Measurements from ENCODE around the gene NME9. TPM values are rescaled to one million over a fixed set of nuclear protein-coding genes. Genes with fewer than 3 reads are reported as not detected.

NME9 gene
- total RNA-seq, 1 donor from 2014 or later = 1.1 TPM

DNA sequence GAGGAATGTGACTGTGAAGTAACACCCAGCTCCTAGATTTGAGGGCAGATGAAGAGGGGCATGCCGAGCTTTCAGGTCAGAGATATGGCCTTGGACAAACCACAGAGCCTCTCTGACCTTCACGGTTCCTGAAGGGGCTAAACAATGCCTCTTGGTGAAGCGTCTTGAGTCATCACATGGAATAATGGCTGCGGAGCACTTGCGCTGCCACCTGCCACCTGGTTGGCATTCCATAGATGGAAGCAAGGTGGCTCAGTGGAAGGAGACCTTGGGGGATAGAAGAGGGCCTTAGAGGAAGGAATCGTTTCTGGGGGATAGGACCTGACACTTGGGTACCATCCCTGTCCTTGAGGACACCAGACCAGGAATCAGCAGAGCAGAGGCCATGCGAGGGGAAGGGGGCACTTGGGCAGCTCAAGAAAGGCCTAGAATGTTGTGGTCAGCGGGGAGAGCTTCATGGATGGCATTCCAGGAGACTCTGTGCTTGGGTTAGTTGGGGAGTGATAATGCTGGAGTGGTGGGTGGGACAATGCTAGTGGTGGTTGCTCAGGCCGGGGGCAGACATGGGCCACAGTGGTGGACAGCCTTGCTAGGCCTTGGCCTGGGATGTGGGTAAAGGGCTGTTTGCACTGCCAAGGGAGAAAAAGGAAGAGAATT lies 31.3 kb upstream of the NME9 start:
- DNase-seq (ENCODE audit: low spot score in 2 of 2, unreplicated experiment in 2 of 2) = no peak
- Mint-ChIP-seq H3K27me3 (ENCODE audit: low read depth) (no peaks in the 10 kb centered on the region), H3K4me1 (no peaks in the 10 kb centered on the region), H3K9me3 (no peaks in the 10 kb centered on the region), H3K27ac (no peak overlapping the region), H3K36me3 (no peaks in the 10 kb centered on the region), H3K4me3 (no peak overlapping the region)
- TF ChIP-seq, protein P1, sequence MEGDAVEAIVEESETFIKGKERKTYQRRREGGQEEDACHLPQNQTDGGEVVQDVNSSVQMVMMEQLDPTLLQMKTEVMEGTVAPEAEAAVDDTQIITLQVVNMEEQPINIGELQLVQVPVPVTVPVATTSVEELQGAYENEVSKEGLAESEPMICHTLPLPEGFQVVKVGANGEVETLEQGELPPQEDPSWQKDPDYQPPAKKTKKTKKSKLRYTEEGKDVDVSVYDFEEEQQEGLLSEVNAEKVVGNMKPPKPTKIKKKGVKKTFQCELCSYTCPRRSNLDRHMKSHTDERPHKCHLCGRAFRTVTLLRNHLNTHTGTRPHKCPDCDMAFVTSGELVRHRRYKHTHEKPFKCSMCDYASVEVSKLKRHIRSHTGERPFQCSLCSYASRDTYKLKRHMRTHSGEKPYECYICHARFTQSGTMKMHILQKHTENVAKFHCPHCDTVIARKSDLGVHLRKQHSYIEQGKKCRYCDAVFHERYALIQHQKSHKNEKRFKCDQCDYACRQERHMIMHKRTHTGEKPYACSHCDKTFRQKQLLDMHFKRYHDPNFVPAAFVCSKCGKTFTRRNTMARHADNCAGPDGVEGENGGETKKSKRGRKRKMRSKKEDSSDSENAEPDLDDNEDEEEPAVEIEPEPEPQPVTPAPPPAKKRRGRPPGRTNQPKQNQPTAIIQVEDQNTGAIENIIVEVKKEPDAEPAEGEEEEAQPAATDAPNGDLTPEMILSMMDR (IDR thresholded peaks at IDR 0.05; ENCODE audit: unreplicated experiment) = no peak

DNA sequence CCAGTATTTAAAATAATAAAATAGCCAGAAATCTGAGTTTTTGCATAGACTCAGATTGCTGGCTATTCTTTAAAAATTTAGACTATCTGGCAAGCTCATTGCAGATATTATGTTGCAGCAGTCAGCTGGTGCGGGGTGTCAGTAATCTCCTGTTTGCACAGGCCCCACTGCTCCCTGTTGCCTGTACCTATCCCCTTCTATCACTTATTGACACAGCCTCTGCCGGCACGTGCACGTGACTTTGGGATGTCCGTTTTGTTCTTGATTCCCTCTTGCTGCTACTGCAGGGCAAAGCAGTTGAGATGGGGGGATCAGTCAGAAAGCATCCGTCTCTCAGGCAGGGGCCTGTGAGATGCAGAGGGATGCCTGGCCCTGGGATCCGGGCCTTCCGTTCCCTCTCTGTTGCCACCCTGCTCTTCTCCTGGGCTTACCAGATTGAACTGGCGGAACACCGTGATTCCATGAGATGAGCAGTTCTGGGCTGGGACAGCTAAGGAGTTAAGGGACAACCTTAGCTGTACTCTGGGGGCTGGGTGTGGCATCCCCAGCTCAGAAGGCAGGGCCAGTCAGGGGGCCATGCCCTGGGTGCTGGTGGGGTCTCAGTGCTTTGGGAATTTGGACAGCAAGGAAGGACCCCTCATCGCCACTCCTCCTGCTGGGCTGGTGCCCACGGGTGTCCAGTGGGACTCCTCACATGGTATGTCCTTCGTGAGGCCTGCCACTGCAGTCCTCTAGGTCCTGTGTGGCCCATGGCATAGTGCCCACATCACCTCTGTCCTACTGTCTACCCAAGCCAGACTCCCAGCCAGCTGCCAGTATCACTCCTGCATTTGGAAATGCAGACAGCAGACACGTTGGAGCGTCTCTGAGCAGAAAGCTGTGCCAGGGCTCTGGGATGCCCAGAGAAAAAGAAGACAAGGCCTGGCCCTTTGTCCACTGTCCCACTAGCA lies 30.5 kb upstream of the NME9 start:
- DNase-seq (ENCODE audit: low spot score in 2 of 2, unreplicated experiment in 2 of 2) = no peak
- H3K4me3 Mint-ChIP-seq = no peak overlapping the region
- H3K27me3 Mint-ChIP-seq (ENCODE audit: low read depth) = no peaks in the 10 kb centered on the region
- H3K9me3 Mint-ChIP-seq = no peaks in the 10 kb centered on the region
- no peaks in the 10 kb centered on the region for H3K4me1 Mint-ChIP-seq
- no peak overlapping the region for H3K27ac Mint-ChIP-seq
- H3K36me3 Mint-ChIP-seq = no peaks in the 10 kb centered on the region
- TF ChIP-seq, protein P1 (IDR thresholded peaks at IDR 0.05; ENCODE audit: unreplicated experiment) = no peak

DNA sequence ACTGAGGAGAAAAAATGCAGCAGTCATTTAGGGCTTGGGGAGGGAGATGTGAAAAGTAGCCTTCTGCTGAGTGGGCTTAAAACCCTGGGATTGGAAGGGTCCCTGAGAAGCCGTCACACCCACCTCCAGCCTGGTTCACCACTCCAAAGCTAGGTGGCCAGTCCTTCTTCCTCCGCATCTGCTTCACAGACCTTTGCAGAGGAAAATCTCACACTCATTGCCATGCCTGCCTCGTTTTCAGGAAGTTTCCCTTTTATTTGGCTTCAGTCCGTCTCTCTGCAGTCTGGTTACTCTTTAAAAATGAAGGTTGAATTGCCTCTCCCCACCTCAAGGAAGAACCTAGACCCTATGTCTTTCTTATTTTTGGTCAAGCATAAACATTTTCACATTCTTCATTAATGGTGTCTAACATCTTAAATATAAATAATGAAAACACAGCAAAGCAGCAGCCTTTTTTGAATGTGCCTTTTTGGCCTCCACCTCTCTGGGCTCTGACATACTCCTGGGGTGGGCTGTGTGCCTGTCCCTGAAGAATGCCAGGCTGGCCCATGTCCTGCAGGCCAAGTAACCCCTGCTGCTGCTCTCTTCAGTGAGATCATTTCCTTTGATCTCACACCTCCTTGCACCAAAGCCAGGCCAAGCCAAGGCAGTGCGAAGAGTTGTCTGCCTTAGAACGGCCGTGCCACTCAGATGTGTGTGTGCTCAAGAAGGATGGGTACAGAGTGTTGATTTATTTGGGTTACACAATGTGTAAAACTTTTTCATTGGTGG lies 29.7 kb upstream of the NME9 start:
- Mint-ChIP-seq H3K4me1 (no peaks in the 10 kb centered on the region), H3K27ac (no peak overlapping the region), H3K4me3 (no peak overlapping the region), H3K36me3 (no peaks in the 10 kb centered on the region), H3K27me3 (ENCODE audit: low read depth) (no peaks in the 10 kb centered on the region), H3K9me3 (no peaks in the 10 kb centered on the region)
- DNase-seq (ENCODE audit: low spot score in 2 of 2, unreplicated experiment in 2 of 2) = no peak
- TF ChIP-seq, protein P1 (IDR thresholded peaks at IDR 0.05; ENCODE audit: unreplicated experiment) = no peak

DNA sequence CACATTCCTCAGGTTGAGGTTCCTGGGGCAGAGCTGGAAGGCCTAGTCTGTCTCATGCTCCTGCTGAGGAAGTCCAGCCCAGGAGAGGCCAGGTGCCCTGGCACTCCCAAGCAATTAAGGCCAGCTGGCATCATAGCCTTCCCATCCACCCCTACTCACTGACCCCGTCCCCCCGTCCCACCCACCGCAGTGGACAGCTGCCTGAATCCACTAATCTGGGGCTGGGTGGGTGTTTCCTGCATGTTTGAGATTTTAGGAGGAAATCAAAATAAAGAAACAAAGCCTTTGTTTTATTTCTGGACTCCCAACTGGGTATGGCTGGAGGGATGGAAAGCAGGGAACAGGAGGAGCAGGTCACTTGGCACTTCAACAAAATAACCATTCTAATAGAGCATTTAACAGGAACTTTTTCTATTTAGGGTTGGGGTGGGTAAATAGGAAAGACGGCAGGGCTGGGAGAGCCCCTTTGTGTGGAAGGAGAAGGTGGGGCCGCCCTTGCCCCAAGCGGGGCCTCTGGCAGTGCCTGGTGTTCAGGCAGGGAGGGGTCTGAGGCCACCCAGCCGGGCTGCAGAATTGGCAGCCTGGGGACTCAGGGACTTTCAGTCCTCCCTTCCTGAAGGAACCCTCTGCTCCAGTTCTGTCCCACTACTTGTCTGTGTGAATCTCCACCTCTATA lies 27.2 kb upstream of the NME9 start:
- Mint-ChIP-seq H3K27ac (no peak overlapping the region), H3K4me1 (no peaks in the 10 kb centered on the region), H3K9me3 (no peaks in the 10 kb centered on the region), H3K4me3 (no peak overlapping the region), H3K27me3 (ENCODE audit: low read depth) (no peaks in the 10 kb centered on the region), H3K36me3 (no peaks in the 10 kb centered on the region)
- no peak for DNase-seq (ENCODE audit: low spot score in 2 of 2, unreplicated experiment in 2 of 2)
- TF ChIP-seq, protein P1 (IDR thresholded peaks at IDR 0.05; ENCODE audit: unreplicated experiment) = no peak

DNA sequence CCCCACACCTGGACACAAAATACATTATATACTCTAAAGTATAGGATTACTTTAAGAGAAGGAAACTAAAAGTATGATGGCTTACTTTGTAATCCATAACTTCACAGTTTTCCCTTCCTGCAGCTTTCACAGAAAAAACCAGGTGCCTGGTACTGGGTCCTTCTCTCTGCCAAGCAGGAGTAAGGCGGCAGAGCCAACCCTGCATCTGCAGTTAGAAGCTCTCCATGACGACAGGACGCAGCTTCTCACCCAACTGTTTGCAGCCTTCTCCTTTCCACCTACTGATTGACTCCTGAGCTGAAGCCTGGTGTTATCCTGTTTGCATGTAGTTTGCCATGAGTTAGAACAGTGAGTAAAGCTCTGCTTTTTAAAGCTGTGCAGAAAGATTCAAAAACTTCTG lies 25.4 kb upstream of the NME9 start:
- Mint-ChIP-seq H3K9me3 (no peaks in the 10 kb centered on the region), H3K4me1 (peaks cover 4% of the 10 kb centered on the region), H3K36me3 (no peaks in the 10 kb centered on the region), H3K27me3 (ENCODE audit: low read depth) (no peaks in the 10 kb centered on the region), H3K4me3 (no peak overlapping the region), H3K27ac (no peak overlapping the region)
- DNase-seq (ENCODE audit: low spot score in 2 of 2, unreplicated experiment in 2 of 2) = no peak
- TF ChIP-seq, protein P1 (IDR thresholded peaks at IDR 0.05; ENCODE audit: unreplicated experiment) = no peak
